GM19468 (cell line): Measurements from ENCODE around the gene EZH1.
"Not testable (repeated sequence)": the region's sequence is repeated elsewhere in the genome, so short reads cannot be mapped to it uniquely, and the experiment has no call there.

Experiments used
- ATAC-seq: cut with Tn5 transposase; IDR thresholded peaks from one replicate; pipeline ENCODE4 v1.9.1; 2021; ENCODE audit warnings: mild to moderate bottlenecking, moderate library complexity, moderate number of reproducible peaks; ENCODE audit not compliant: unreplicated experiment; ENCODE audit errors: extremely low read depth

EZH1 gene

DNA sequence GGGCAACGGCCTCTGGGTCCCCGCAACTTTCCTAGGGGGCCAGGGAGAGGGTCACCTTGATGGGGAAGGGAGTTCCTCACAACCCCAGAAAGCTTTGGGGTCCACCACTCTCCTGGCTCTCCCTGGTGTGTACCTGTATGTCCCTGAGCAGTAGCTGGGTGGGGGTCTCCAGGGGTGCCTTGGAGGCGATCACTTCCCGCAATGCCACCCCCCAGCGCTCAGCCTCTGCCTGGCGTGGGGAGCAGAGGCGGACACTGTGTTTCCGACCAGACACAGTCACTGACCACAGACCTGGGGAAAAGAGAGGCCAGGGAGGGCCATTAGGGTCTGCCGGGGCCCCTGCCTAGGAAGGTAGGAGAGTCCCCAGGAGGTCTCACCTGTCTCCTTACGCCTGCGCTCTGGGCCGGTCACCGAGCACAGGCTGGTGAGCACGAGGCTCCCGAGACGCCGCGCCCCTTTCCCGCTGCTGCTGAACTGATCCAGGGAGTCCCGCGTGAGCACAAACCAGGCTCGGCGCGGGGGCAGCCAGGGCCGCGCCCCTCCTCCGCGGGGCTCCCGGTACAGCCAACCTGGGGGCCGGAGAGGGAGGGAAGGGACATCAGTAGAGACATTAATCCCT, 71.5 kb downstream of the EZH1 start:
- ATAC-seq: no peak

GRCh38 chr17:42672038-42672437, 72.8 kb downstream of the EZH1 start:
- no peak for ATAC-seq

GRCh38 chr17:42670789-42671657, 73.8 kb downstream of the EZH1 start:
- no peak for ATAC-seq

DNA sequence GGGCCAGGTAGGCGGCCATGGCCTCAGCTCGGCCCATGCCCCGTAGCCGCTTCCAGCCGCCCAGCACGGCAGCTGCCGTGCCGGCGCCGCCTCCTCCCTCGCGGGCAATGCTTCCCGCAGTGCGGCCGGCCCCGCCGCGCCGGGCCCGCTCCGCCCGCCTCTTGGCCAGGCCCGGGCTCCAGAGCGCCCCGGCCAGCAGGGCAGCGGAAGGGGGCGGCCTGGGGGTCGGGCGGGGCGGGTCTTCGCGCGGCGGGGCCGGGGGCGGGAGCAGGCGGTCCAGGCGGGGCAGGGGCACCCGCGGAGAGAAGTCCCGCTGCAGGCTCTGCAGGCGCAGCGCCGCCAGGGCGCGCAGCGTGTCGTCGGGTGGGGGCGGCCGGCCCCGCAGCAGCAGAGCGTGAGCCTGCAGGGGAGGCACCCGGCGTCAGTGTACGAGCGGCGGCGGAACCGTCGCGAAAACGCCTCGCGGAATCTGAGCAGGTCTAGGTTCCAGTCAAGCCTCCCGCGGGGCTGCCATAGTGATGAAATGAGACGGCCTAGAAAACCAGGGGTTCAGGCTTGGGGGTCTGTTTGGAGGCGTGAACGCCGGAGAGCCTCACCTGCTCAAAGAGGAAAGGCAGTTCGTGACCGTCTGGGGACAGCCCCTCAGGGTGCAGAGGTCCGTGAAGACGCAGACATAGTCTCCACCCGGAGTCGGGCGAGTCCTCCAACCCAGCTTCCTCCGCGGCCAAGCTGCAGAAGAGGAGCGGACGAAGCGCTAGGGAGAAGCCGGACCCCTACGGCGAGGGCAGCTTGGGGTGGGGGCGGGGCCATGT, 74.7 kb downstream of the EZH1 start:
- no peak for ATAC-seq

- no peak for ATAC-seq
Measured at GRCh38 chr17:42669705-42669976, 75.2 kb downstream of the EZH1 start.

GRCh38 chr17:42667088-42667951, 77.5 kb downstream of the EZH1 start:
- ATAC-seq: no peak

DNA sequence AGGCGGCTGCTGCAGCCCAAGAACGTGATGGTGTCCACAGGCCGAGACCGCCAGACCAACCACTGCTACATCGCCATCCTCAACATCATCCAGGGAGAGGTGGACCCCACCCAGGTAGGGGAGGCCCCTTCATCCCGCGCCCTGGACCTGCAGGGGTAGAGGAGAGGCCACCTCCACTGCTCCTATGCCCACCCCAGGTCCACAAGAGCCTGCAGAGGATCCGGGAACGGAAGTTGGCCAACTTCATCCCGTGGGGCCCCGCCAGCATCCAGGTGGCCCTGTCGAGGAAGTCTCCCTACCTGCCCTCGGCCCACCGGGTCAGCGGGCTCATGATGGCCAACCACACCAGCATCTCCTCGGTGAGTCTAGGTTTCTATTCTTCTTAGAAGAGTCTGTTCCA, 78.7 kb downstream of the EZH1 start:
- ATAC-seq: not testable (repeated sequence)

GRCh38 chr17:42665581-42666001, 79.2 kb downstream of the EZH1 start:
- ATAC-seq: no peak

DNA sequence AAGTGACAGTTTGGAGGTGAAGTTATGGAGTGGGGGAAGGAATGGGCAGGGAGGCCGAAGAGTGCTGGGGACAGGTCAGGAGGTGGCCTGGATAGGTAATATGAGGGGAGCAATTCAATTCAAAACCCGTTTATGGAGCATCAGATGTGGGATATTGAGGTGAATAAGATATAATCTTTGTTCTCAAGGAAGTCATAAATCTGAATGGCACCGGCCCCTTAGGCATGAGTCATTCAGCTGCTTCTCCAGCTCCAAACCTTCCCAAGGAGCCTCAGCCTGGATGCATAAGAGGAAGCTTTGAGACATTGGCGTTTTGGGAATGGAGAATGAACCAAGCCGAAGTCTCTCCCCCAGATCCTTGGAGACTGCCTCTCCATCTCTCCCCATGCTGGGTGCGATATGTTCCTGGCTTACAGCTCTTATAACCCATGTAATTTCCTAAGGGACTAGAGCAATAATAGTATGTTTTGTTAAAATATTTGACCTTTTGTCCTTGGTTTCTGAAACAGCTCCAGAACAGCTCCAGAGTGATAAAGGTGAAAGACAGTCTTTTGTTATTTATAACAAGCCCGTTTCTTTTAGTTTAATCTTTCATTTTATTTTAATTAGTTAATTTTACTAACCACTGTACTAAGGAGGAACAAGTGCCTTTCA, 84.0 kb downstream of the EZH1 start:
- ATAC-seq: no peak

- ATAC-seq: not testable (repeated sequence)
Measured at GRCh38 chr17:42659932-42660274, 84.9 kb downstream of the EZH1 start.

DNA sequence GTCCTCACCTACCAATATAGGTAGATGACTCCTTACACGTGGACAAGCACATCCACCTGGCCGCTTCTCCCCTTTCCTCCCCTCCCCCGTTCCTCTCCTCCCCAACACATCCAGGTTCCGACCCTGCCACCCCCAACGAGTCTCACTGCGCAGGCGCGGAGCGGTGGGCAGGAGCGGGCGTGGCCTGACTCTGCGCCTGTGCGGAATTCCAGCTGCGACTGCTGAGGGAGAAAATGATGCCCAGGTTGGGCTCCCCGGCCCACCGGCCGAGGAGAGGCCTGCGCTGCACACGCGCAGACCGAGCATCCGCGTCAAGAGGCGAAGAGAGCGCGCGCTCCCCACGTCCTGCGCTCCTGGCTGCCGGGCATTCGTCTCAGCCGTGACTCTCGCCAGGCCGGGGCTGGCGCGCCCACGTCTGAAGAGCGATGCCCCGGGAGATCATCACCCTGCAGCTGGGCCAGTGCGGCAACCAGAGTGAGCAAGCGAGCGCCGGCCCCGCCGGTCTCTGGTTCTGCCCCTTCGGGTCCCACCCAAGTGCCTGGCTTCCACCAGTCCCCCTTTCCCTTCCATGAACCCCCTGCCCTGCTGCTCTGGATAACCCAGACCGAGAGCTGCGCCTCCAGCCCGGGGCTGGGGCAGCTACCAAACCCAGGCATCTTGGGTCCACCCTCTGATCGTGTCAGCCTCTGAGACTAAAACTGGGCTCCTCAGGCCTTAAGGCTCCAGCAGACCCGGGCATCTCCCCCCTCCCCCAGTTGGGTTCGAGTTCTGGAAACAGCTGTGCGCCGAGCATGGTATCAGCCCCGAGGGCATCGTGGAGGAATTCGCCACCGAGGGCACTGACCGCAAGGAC, 85.5 kb downstream of the EZH1 start, which contains the start of gene TUBG2:
TUBG2 (plus strand) TSS at position 206 of the 853 bp plus-strand sequence; CDS start at position 426, 220 bp downstream.
- ATAC-seq: no peak

DNA sequence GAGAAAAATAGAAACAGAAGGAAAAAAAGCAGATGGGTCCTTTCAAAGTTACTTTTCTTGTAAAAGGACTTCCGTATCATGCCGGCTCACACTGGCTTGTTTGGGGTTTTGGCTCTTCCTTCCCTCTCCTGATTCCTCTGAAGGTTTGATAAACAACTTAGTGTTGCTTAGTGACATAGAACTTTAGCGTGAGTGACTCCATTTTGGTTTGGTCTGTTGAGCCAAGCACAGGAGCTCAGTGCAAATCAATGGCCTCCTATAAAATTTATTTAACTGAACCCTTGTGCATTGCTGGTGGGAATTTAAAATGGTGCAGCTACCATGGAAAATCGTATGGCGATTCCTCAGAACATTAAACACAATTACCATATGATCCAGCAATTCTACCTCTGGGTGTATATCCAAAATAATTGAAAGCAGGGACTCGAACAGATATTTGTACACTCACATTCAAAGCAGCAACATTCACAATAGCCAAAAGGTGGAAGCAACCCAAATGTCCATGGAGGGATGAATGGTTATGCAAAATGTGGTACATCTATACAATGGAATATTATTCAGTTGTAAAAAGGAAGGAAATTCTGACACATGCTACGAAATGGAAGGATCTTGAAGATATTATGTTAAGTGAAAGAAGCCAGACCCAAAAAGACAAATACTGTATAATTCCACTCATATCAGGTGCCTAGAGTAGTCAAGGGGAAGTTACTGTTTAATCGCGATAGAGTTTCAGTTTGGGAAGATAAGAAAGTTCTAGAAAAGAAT, 86.8 kb downstream of the EZH1 start:
- no peak for ATAC-seq

- no peak for ATAC-seq
Measured at GRCh38 chr17:42655528-42655927, 89.3 kb downstream of the EZH1 start.

- ATAC-seq: no peak
Measured at GRCh38 chr17:42653179-42654124, 91.4 kb downstream of the EZH1 start.

- ATAC-seq: no peak
Measured at GRCh38 chr17:42651392-42651791, 93.4 kb downstream of the EZH1 start.
